Naive thymus-derived CD8-positive, alpha-beta T cell (primary cell): ENCODE measurements around the gene SLC19A1. TPM values are rescaled to one million over a fixed set of nuclear protein-coding genes. Genes with fewer than 3 reads are reported as not detected.

Experiments
- microRNA-seq: library from miRNA; unstranded; fragments of <30 nt; microRNA quantifications from one replicate; pipeline ENCODE4 v1.2.0, GENCODE V29; 2022; ENCODE audit warnings: borderline microRNAs expressed
- polyA plus RNA-seq, 3 donors: library from polyadenylated mRNA; unstranded; fragments of 300-500 nt; fragmentation: Illumina TruSeq; gene quantifications; one replicate each; pipeline ENCODE4 v1.2.3, GENCODE V29; 2021
- total RNA-seq, 8 experiments: library from RNA in 2 of 8; stranded (reverse) in 2 of 8; gene quantifications; one replicate each; pipeline ENCODE4 v1.2.3 and lab custom pipeline; 2021 to 2026

The SLC19A1 gene
- total and polyA plus RNA-seq, 5 experiments from 2014 or later, result 4.6 to 14.4 (median 10.2) TPM

Small RNAs within 50 kb of the gene (microRNA-seq; reads per million reads assigned to microRNA genes)
- not detected for gene MIR6815

Other genes starting within 250 kb of the SLC19A1 start
- gene COL18A1, start 137.3 kb downstream of the SLC19A1 start, total RNA-seq, result 10 to 100 TPM; 20.1 to 22.2 TPM
- gene COL18A1, start 137.3 kb downstream of the SLC19A1 start, polyA plus RNA-seq, result 1 to 10 TPM; 1.5 to 9.9 (median 7.3) TPM
- under 1 TPM in 1 of 2 experiments, not detected in 1; 0.47 TPM for gene PCBP3, start 101.3 kb upstream of the SLC19A1 start, total RNA-seq
- 1 to 10 TPM in 2 of 3 donors, under 1 TPM in 1; 0.82 to 2.3 (median 1.1) TPM for gene PCBP3, start 101.3 kb upstream of the SLC19A1 start, polyA plus RNA-seq